ENCODE data around the gene ST6GALNAC3. TPM values are rescaled to one million over a fixed set of nuclear protein-coding genes. Genes with fewer than 3 reads are reported as not detected.

Gene ST6GALNAC3
- polyA plus RNA-seq, 1 donor (not counting 4 experiments of a cell fraction or from before 2014, with no cell fraction given): 0.08 TPM

- H3K4me3 ChIP-seq (ENCODE audit: control insufficient read depth in 2 of 3, extremely low read depth in 1 of 3, insufficient read depth in 2 of 3, low read depth in 1 of 3, low read length in 3 of 3): no peak overlapping the region
- DNase-seq (ENCODE audit: low read depth, low spot score): no peak
- no peak overlapping the region for H3K27ac ChIP-seq (ENCODE audit: control insufficient read depth, insufficient read depth, low read length)
- H3K79me2 ChIP-seq (ENCODE audit: control insufficient read depth, insufficient read depth, low read length): no peaks in the 10 kb centered on the region
- no peaks in the 10 kb centered on the region for H3K9me3 ChIP-seq (ENCODE audit: control insufficient read depth, low read depth, low read length)
- no peak overlapping the region for H2AFZ ChIP-seq (ENCODE audit: control insufficient read depth, low read length)
- no peaks in the 10 kb centered on the region for H3K27me3 ChIP-seq (ENCODE audit: control insufficient read depth, extremely low read depth, insufficient read depth, low read length)
- no peaks in the 10 kb centered on the region for H3K9me1 ChIP-seq (ENCODE audit: control insufficient read depth, extremely low read depth, insufficient read depth, low read length)
- no peak for FAIRE-seq
- dilution Hi-C loops (cut with MboI; ENCODE audit: extremely low pct_ligation_motif_present, low sequenced_read_pairs): no loop called here
- no peaks in the 10 kb centered on the region for H3K4me1 ChIP-seq (ENCODE audit: control insufficient read depth, extremely low read depth, insufficient read depth, low read length)
- H3K4me2 ChIP-seq (ENCODE audit: control insufficient read depth, extremely low read depth, insufficient read depth, low read depth, low read length): no peak overlapping the region
- no peak for TF ChIP-seq EZH2 (IDR thresholded peaks at IDR 0.05; ENCODE audit: low read length)
- TF ChIP-seq CTCF (optimal IDR thresholded peaks at IDR 0.05 in 1 of 3, IDR thresholded peaks at IDR 0.05 in 1 of 3, conservative IDR thresholded peaks at IDR 0.05 in 1 of 3; ENCODE audit: extremely low read depth in 1 of 3, insufficient read depth in 2 of 3, low read length in 3 of 3): no peak
- H3K9ac ChIP-seq (ENCODE audit: control insufficient read depth, extremely low read depth, insufficient read depth, low read length): no peak overlapping the region
- no peaks in the 10 kb centered on the region for H4K20me1 ChIP-seq (ENCODE audit: control insufficient read depth, extremely low read depth, insufficient read depth, low read length)
- H3K36me3 ChIP-seq (ENCODE audit: control insufficient read depth in 2 of 2, extremely low read depth in 1 of 2, insufficient read depth in 2 of 2, low read length in 2 of 2): no peaks in the 10 kb centered on the region
Measured at GRCh38 chr1:76430531-76430930, 356.0 kb downstream of the ST6GALNAC3 start.

GRCh38 chr1:76433526-76433925 lies 359.0 kb downstream of the ST6GALNAC3 start:
- TF ChIP-seq EZH2 (IDR thresholded peaks at IDR 0.05; ENCODE audit: low read length) (no peak), CTCF (optimal IDR thresholded peaks at IDR 0.05 in 1 of 3, IDR thresholded peaks at IDR 0.05 in 1 of 3, conservative IDR thresholded peaks at IDR 0.05 in 1 of 3; ENCODE audit: extremely low read depth in 1 of 3, insufficient read depth in 2 of 3, low read length in 3 of 3) (no peak)
- H3K4me3 ChIP-seq (ENCODE audit: control insufficient read depth in 2 of 3, extremely low read depth in 1 of 3, insufficient read depth in 2 of 3, low read depth in 1 of 3, low read length in 3 of 3): no peak overlapping the region
- no peak overlapping the region for H3K4me2 ChIP-seq (ENCODE audit: control insufficient read depth, extremely low read depth, insufficient read depth, low read depth, low read length)
- H3K9me3 ChIP-seq (ENCODE audit: control insufficient read depth, low read depth, low read length): no peaks in the 10 kb centered on the region
- H3K27me3 ChIP-seq (ENCODE audit: control insufficient read depth, extremely low read depth, insufficient read depth, low read length): no peaks in the 10 kb centered on the region
- H3K9me1 ChIP-seq (ENCODE audit: control insufficient read depth, extremely low read depth, insufficient read depth, low read length): no peaks in the 10 kb centered on the region
- no peaks in the 10 kb centered on the region for H4K20me1 ChIP-seq (ENCODE audit: control insufficient read depth, extremely low read depth, insufficient read depth, low read length)
- no peak overlapping the region for H3K27ac ChIP-seq (ENCODE audit: control insufficient read depth, insufficient read depth, low read length)
- H3K79me2 ChIP-seq (ENCODE audit: control insufficient read depth, insufficient read depth, low read length): no peaks in the 10 kb centered on the region
- H3K4me1 ChIP-seq (ENCODE audit: control insufficient read depth, extremely low read depth, insufficient read depth, low read length): no peaks in the 10 kb centered on the region
- dilution Hi-C loops (cut with MboI; ENCODE audit: extremely low pct_ligation_motif_present, low sequenced_read_pairs): no loop called here
- no peak for FAIRE-seq
- H3K36me3 ChIP-seq (ENCODE audit: control insufficient read depth in 2 of 2, extremely low read depth in 1 of 2, insufficient read depth in 2 of 2, low read length in 2 of 2): no peaks in the 10 kb centered on the region
- no peak for DNase-seq (ENCODE audit: low read depth, low spot score)
- H3K9ac ChIP-seq (ENCODE audit: control insufficient read depth, extremely low read depth, insufficient read depth, low read length): no peak overlapping the region
- no peak overlapping the region for H2AFZ ChIP-seq (ENCODE audit: control insufficient read depth, low read length)

Data from keratinocyte (primary cell).